GM19023 (cell line): Measurements from ENCODE around the gene SMARCA2.

ENCODE experiments used
- ATAC-seq: cut with Tn5 transposase; IDR thresholded peaks from one replicate; pipeline ENCODE4 v1.9.1; 2021; ENCODE audit warnings: mild to moderate bottlenecking, moderate library complexity; ENCODE audit not compliant: unreplicated experiment

SMARCA2 gene

GRCh38 chr9:2039294-2040180 is 24.4 kb downstream of the SMARCA2 start:
- ATAC-seq = no peak

GRCh38 chr9:2040828-2041227 is 25.7 kb downstream of the SMARCA2 start:
- no peak for ATAC-seq

- ATAC-seq = no peak
These were observed 26.6 kb downstream of the SMARCA2 start for GRCh38 chr9:2041736-2042135.

- ATAC-seq = no peak
These were observed 28.1 kb downstream of the SMARCA2 start for GRCh38 chr9:2043243-2043642.

- peak; percentile 51 for ATAC-seq
These were observed 28.8 kb downstream of the SMARCA2 start for GRCh38 chr9:2043881-2044462.

GRCh38 chr9:2047144-2047671 is 32.1 kb downstream of the SMARCA2 start:
- ATAC-seq = no peak

- no peak for ATAC-seq
These were observed 32.8 kb downstream of the SMARCA2 start for GRCh38 chr9:2047916-2048315.

- ATAC-seq = no peak
These were observed 35.1 kb downstream of the SMARCA2 start for GRCh38 chr9:2050236-2050635.

GRCh38 chr9:2053883-2054845 is 39.0 kb downstream of the SMARCA2 start:
- peak; percentile 95 for ATAC-seq

GRCh38 chr9:2055203-2055658 is 40.1 kb downstream of the SMARCA2 start:
- ATAC-seq = no peak

- ATAC-seq = no peak
These were observed 44.3 kb downstream of the SMARCA2 start for GRCh38 chr9:2059274-2059929.

- ATAC-seq = no peak
These were observed 45.3 kb downstream of the SMARCA2 start for GRCh38 chr9:2060424-2060823.

- ATAC-seq = no peak
These were observed 50.6 kb downstream of the SMARCA2 start for GRCh38 chr9:2065704-2066103.

GRCh38 chr9:2066312-2067273 is 51.4 kb downstream of the SMARCA2 start:
- no peak for ATAC-seq

GRCh38 chr9:2072752-2073405 is 57.7 kb downstream of the SMARCA2 start:
- peak; percentile 88 for ATAC-seq

- no peak for ATAC-seq
These were observed 67.6 kb downstream of the SMARCA2 start for GRCh38 chr9:2082772-2083171.

GRCh38 chr9:2083479-2083878 is 68.3 kb downstream of the SMARCA2 start:
- no peak for ATAC-seq

GRCh38 chr9:2085716-2086115 is 70.6 kb downstream of the SMARCA2 start:
- no peak for ATAC-seq

- no peak for ATAC-seq
These were observed 71.0 kb downstream of the SMARCA2 start for GRCh38 chr9:2086116-2086515.
